H9 (cell line): ENCODE measurements around the gene MTMR8. TPM values are rescaled to one million over a fixed set of nuclear protein-coding genes. Genes with fewer than 3 reads are reported as not detected.

ENCODE experiments used
- DNase-seq: peaks from one replicate; pipeline ENCODE4 v3.0.0-alpha.2; 2017
- H2AFZ ChIP-seq: one replicate; pipeline ENCODE4 v1.6.1; 2013; ENCODE audit warnings: mild to moderate bottlenecking, low read length, control low read depth, moderate library complexity
- H2AK5ac ChIP-seq: 2 replicates; pipeline ENCODE4 v1.6.1; 2013; ENCODE audit warnings: low read length, control low read depth, mixed read lengths; ENCODE audit not compliant: insufficient read length
- H2BK120ac ChIP-seq: one replicate; pipeline ENCODE4 v1.6.1; 2013; ENCODE audit warnings: low read depth, mild to moderate bottlenecking, low read length, control low read depth, inconsistent platforms; ENCODE audit not compliant: poor library complexity, severe bottlenecking
- H2BK12ac ChIP-seq: 2 replicates; pipeline ENCODE4 v1.6.1; 2013; ENCODE audit warnings: low read length, control low read depth, mixed read lengths, low read depth; ENCODE audit not compliant: insufficient read length
- H2BK15ac ChIP-seq: 2 replicates; pipeline ENCODE4 v1.6.1; 2013; ENCODE audit warnings: low read depth, low read length, control low read depth
- H2BK20ac ChIP-seq: one replicate; pipeline ENCODE4 v1.6.1; 2013; ENCODE audit warnings: low read depth, mild to moderate bottlenecking, low read length, control low read depth, inconsistent platforms; ENCODE audit not compliant: poor library complexity, severe bottlenecking
- H2BK5ac ChIP-seq: 2 replicates; pipeline ENCODE4 v1.6.1; 2013; ENCODE audit warnings: low read length, control low read depth, mixed read lengths; ENCODE audit not compliant: insufficient read length
- H3K14ac ChIP-seq: 2 replicates; pipeline ENCODE4 v1.6.1; 2013; ENCODE audit warnings: low read length, control low read depth; ENCODE audit not compliant: insufficient read depth
- H3K18ac ChIP-seq: 2 replicates; pipeline ENCODE4 v1.6.1; 2013; ENCODE audit warnings: low read depth, mild to moderate bottlenecking, mixed read lengths, low read length, control low read depth; ENCODE audit not compliant: insufficient read length
- H3K23ac ChIP-seq: 2 replicates; pipeline ENCODE4 v1.6.1; 2013; ENCODE audit warnings: low read length, control low read depth, mixed read lengths, low read depth; ENCODE audit not compliant: insufficient read length
- H3K23me2 ChIP-seq: 2 replicates; pipeline ENCODE4 v1.6.1; 2013; ENCODE audit warnings: low read depth, mild to moderate bottlenecking, mixed read lengths, low read length, control low read depth; ENCODE audit not compliant: insufficient read length, poor library complexity, severe bottlenecking
- H3K27ac ChIP-seq: 2 replicates; pipeline ENCODE4 v1.5.1; 2013; ENCODE audit warnings: low read length, control low read depth, mixed read lengths, low read depth; ENCODE audit not compliant: insufficient read length
- H3K27me3 ChIP-seq: 2 replicates; pipeline ENCODE4 v1.6.1; 2013; ENCODE audit warnings: low read length, control low read depth, inconsistent platforms; ENCODE audit not compliant: insufficient read depth
- H3K4ac ChIP-seq: 2 replicates; pipeline ENCODE4 v1.6.1; 2013; ENCODE audit warnings: low read depth, mild to moderate bottlenecking, control low read depth, inconsistent platforms, low read length, moderate library complexity
- H3K4me1 ChIP-seq: 2 replicates; pipeline ENCODE4 v1.6.1; 2013; ENCODE audit warnings: low read length, control low read depth, inconsistent platforms; ENCODE audit not compliant: insufficient read depth
- H3K4me2 ChIP-seq: 2 replicates; pipeline ENCODE4 v1.6.1; 2013; ENCODE audit warnings: low read length, control low read depth, mixed read lengths; ENCODE audit not compliant: insufficient read length, insufficient read depth
- H3K56ac ChIP-seq: 2 replicates; pipeline ENCODE4 v1.6.1; 2013; ENCODE audit warnings: low read depth, mild to moderate bottlenecking, mixed read lengths, low read length, control low read depth; ENCODE audit not compliant: insufficient read length
- H3K79me1 ChIP-seq: 2 replicates; pipeline ENCODE4 v1.6.1; 2013; ENCODE audit warnings: low read depth, mild to moderate bottlenecking, moderate library complexity, low read length, control low read depth, inconsistent platforms; ENCODE audit not compliant: insufficient read depth, poor library complexity, severe bottlenecking
- H3K79me2 ChIP-seq: 2 replicates; pipeline ENCODE4 v1.6.1; 2013; ENCODE audit warnings: low read length, control low read depth, inconsistent platforms; ENCODE audit not compliant: insufficient read depth
- H3K9ac ChIP-seq: 2 replicates; pipeline ENCODE4 v1.6.1; 2013; ENCODE audit warnings: low read length, control low read depth, mixed read lengths; ENCODE audit not compliant: insufficient read length; ENCODE audit errors: extremely low read depth
- H3K9me3 ChIP-seq: one replicate; pipeline ENCODE4 v1.6.1; 2013; ENCODE audit warnings: low read depth, low read length, inconsistent platforms; ENCODE audit not compliant: control insufficient read depth
- H3T11ph ChIP-seq: one replicate; pipeline ENCODE4 v1.6.1; 2013; ENCODE audit warnings: mild to moderate bottlenecking, low read length, control low read depth, inconsistent platforms
- H4K20me1 ChIP-seq: one replicate; pipeline ENCODE4 v1.6.1; 2013; ENCODE audit not compliant: control insufficient read depth, insufficient read length, insufficient read depth
- H4K5ac ChIP-seq: 2 replicates; pipeline ENCODE4 v1.6.1; 2013; ENCODE audit warnings: low read depth, mild to moderate bottlenecking, mixed read lengths, low read length, control low read depth; ENCODE audit not compliant: insufficient read length
- H4K8ac ChIP-seq: replicated peaks from 2 replicates; pipeline ENCODE4 v1.6.1; 2013; ENCODE audit warnings: low read length, control low read depth, mixed read lengths, low read depth; ENCODE audit not compliant: insufficient read length
- H4K91ac ChIP-seq: 2 replicates; pipeline ENCODE4 v1.6.1; 2013; ENCODE audit warnings: low read depth, mild to moderate bottlenecking, moderate library complexity, mixed read lengths, low read length, control low read depth; ENCODE audit not compliant: insufficient read length
- H3K27ac Mint-ChIP-seq, 3 experiments: 2 replicates in 2 of 3; 3 replicates in 1 of 3; pipeline ENCODE4 v1.8.0; 2020 to 2021; ENCODE audit warnings: mixed read lengths in 3 of 3, mild to moderate bottlenecking in 1 of 3, moderate library complexity in 1 of 3
- H3K27me3 Mint-ChIP-seq: 2 replicates; pipeline ENCODE4 v1.8.0; 2021; ENCODE audit warnings: low read depth, mild to moderate bottlenecking, moderate library complexity, mixed read lengths
- H3K36me3 Mint-ChIP-seq, 3 experiments: 2 replicates in 2 of 3; 3 replicates in 1 of 3; pipeline ENCODE4 v1.8.0; 2020 to 2021; ENCODE audit warnings: low read depth in 3 of 3, mixed read lengths in 3 of 3; ENCODE audit not compliant: insufficient read depth in 1 of 3
- H3K4me1 Mint-ChIP-seq, 2 experiments: 2 replicates each; pipeline ENCODE4 v1.8.0; 2020; ENCODE audit warnings: mixed read lengths in 2 of 2
- H3K4me3 Mint-ChIP-seq, 2 experiments: 2 replicates in 1 of 2; 3 replicates in 1 of 2; pipeline ENCODE4 v1.8.0; 2020 to 2021; ENCODE audit warnings: mild to moderate bottlenecking in 2 of 2, mixed read lengths in 2 of 2, moderate library complexity in 1 of 2
- H3K9me3 Mint-ChIP-seq, 2 experiments: 2 replicates in 1 of 2; 3 replicates in 1 of 2; pipeline ENCODE4 v1.8.0; 2020; ENCODE audit warnings: mild to moderate bottlenecking in 2 of 2, mixed read lengths in 2 of 2, moderate library complexity in 1 of 2
- WGBS: extraction: QIAGEN DNeasy Blood & Tissue Kit; methylation state at CpG from one replicate; pipeline ENCODE4 v1.1.7; 2013; ENCODE audit warnings: missing lambda C conversion rate, low lambda C conversion rate, mixed read lengths; ENCODE audit not compliant: insufficient read length; ENCODE audit errors: extremely low coverage; 5-methylcytosine and 5-hydroxymethylcytosine counted together
- total RNA-seq: library from RNA; stranded (reverse); gene quantifications from 2 replicates; pipeline ENCODE4 v1.2.1, GENCODE V29; 2021
- TF ChIP-seq, protein P1 (sequence below): fragments of 200-600 bp; sonication (generic); conservative IDR thresholded peaks from 3 replicates; pipeline ENCODE4 v1.8.0; 2021; ENCODE audit warnings: antibody characterized with exemption, mild to moderate bottlenecking

The MTMR8 gene
- total RNA-seq, 1 experiment from 2014 or later, result 5.2 TPM

- Histone ChIP-seq H3K27me3 (no peaks in the 10 kb centered on the region), H2AFZ (no peak overlapping the region), H3K79me2 (no peaks in the 10 kb centered on the region), H2BK12ac (no peak overlapping the region), H3K79me1 (no peaks in the 10 kb centered on the region), H4K8ac (no peak overlapping the region), H2AK5ac (no peak overlapping the region), H3K4ac (no peak overlapping the region), H3K18ac (no peak overlapping the region), H2BK15ac (no peak overlapping the region), H3K23ac (no peak overlapping the region), H3K56ac (no peak overlapping the region), H3K14ac (no peak overlapping the region), H4K20me1 (no peaks in the 10 kb centered on the region), H2BK20ac (no peak overlapping the region), H3T11ph (no peak overlapping the region), H2BK5ac (no peak overlapping the region), H4K5ac (no peak overlapping the region), H3K9ac (no peak overlapping the region), H4K91ac (no peak overlapping the region), H3K27ac (no peak overlapping the region), H2BK120ac (no peak overlapping the region), H3K4me1 (no peaks in the 10 kb centered on the region), H3K23me2 (no peaks in the 10 kb centered on the region), H3K4me2 (no peak overlapping the region), H3K9me3 (peaks cover 30% of the 10 kb centered on the region)
- TF ChIP-seq, protein P1, sequence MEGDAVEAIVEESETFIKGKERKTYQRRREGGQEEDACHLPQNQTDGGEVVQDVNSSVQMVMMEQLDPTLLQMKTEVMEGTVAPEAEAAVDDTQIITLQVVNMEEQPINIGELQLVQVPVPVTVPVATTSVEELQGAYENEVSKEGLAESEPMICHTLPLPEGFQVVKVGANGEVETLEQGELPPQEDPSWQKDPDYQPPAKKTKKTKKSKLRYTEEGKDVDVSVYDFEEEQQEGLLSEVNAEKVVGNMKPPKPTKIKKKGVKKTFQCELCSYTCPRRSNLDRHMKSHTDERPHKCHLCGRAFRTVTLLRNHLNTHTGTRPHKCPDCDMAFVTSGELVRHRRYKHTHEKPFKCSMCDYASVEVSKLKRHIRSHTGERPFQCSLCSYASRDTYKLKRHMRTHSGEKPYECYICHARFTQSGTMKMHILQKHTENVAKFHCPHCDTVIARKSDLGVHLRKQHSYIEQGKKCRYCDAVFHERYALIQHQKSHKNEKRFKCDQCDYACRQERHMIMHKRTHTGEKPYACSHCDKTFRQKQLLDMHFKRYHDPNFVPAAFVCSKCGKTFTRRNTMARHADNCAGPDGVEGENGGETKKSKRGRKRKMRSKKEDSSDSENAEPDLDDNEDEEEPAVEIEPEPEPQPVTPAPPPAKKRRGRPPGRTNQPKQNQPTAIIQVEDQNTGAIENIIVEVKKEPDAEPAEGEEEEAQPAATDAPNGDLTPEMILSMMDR, result no peak
- H3K4me3 Mint-ChIP-seq, result no peak overlapping the region
- peaks cover 6 to 9% (median 8%) of the 10 kb centered on the region in 3 experiments; a peak in 4 of 7 replicates for H3K36me3 Mint-ChIP-seq
- no peak for DNase-seq
- H3K4me1 Mint-ChIP-seq, result peaks cover 0 to 8% of the 10 kb centered on the region in 2 experiments; a peak in 2 of 4 replicates
- H3K27me3 Mint-ChIP-seq, result no peaks in the 10 kb centered on the region; the same call in 1 of the 2 replicates
- WGBS, result no CpG with 5 or more reads among the region's 5 CpGs
- H3K27ac Mint-ChIP-seq, result no peak overlapping the region
- H3K9me3 Mint-ChIP-seq, result peaks cover 62 to 76% of the 10 kb centered on the region in 2 experiments
These were observed 42.0 kb upstream of the MTMR8 start for GRCh38 chrX:64437218-64437617.
